Fibroblast of skin of back (primary cell): Measurements from ENCODE around the gene PCGF6.
A peak's percentile ranks its signal among the peaks of the same experiment; 100 is the strongest.

Source experiments
- DNase-seq: peaks from one replicate; pipeline ENCODE4 v3.0.0-alpha.2; 2013

Gene PCGF6

DNA sequence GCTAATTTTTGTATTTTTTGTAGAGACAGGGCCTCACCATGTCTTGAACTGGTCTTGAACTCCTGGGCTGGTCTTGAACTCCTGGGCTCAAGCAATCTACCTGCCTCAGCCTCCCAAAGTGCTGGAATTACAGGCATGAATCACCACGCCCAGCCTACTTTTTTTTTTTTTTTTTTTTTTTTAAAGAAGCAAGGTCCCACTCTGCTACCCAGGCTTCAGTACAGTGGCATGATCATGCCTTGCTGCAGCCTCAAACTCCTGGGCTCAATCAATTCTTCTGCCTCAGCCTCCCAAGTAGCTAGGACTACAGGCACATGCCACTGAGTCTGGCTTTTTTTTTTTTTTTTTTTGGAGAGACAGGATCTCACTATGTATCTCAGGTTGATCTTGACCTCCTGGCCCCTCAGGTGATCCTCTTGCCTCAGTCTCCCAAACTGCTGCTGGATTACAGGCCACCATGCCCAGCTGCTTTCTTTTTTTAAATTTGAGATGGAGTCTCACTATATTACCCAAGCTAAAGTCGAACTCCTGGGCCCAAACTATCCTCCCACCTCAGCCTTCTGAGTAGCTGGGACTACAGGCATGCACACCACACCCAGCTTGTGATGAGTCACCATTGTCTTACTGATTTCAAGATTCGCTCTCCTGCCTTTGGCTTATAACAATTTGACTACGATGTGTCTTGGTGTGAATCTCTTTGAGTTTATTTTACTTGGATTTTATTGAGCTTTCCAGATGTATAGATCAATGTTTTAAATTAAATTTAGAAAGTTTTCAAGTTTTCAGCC is 96.2 kb downstream of the PCGF6 start:
- peak; percentile 54 for DNase-seq

DNA sequence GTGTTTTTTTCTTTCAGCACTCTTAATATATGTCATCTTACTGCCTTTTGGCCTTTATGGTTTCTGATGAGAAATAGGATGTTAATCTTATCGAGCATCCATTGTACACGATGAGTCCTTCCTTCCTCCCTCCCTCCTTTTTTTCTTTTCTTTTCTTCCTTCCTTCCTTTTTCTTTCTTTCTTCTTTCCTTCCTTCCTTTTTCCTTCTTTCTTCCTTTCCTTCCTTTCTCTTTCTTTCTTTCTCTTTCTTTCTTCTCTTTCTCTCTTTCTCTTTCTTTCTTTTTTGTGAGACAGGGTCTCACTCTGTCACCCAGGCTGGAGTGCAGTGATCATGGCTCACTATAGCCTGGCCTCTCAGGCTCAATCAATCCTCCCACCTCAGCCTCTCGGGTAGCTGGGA is 96.8 kb downstream of the PCGF6 start:
- DNase-seq = no peak
